ENCODE data around the gene RCSD1.
"Not testable (repeated sequence)": the region's sequence is repeated elsewhere in the genome, so short reads cannot be mapped to it uniquely, and the experiment has no call there.

RCSD1 gene

GRCh38 chr1:167716000-167716271 is 85.9 kb downstream of the RCSD1 start:
- Histone ChIP-seq H3K4me3 (ENCODE audit: insufficient read depth, low read length, poor library complexity, severe bottlenecking) (peak overlapping the region; percentile 71), H3K27ac (ENCODE audit: low read depth, low read length) (peak overlapping the region; percentile 57), H3K27me3 (ENCODE audit: low read length) (no peaks in the 10 kb centered on the region), H3F3A (ENCODE audit: insufficient read depth) (peaks cover 15% of the 10 kb centered on the region; the same call in 1 of the 2 replicates), H3K9ac (ENCODE audit: low read length) (peak overlapping the region; percentile 72), H4K20me1 (ENCODE audit: low read depth, low read length) (no peaks in the 10 kb centered on the region), H2AFZ (ENCODE audit: low read depth, low read length, severe bottlenecking) (peak overlapping the region; percentile 71), H3K79me2 (ENCODE audit: insufficient read depth, low read length) (no peaks in the 10 kb centered on the region), H3K4me2 (ENCODE audit: low read depth, low read length, poor library complexity, severe bottlenecking) (peak overlapping the region; percentile 98), H3K36me3 (ENCODE audit: low read length) (no peaks in the 10 kb centered on the region), H3K9me2 (replicated peaks; ENCODE audit: insufficient read depth, low read length) (no peaks in the 10 kb centered on the region), H3K9me3 (ENCODE audit: insufficient read depth, low read length) (no peaks in the 10 kb centered on the region)
- TF ChIP-seq EZH2phosphoT487 (conservative IDR thresholded peaks at IDR 0.05; ENCODE audit: low read length) (no peak), CTCF (IDR thresholded peaks at IDR 0.05; ENCODE audit: insufficient read depth, low read length, poor library complexity, severe bottlenecking) (no peak)

- H3K27ac ChIP-seq (ENCODE audit: low read depth, low read length), result no peak overlapping the region
These were observed 87.3 kb downstream of the RCSD1 start for GRCh38 chr1:167717351-167717750.

GRCh38 chr1:167718914-167719691 is 89.1 kb downstream of the RCSD1 start:
- Histone ChIP-seq H3K4me3 (ENCODE audit: insufficient read depth, low read length, poor library complexity, severe bottlenecking) (no peak overlapping the region), H3K9me3 (ENCODE audit: insufficient read depth, low read length) (no peaks in the 10 kb centered on the region), H3F3A (ENCODE audit: insufficient read depth) (peaks cover 13% of the 10 kb centered on the region; the same call in 1 of the 2 replicates), H3K4me2 (ENCODE audit: low read depth, low read length, poor library complexity, severe bottlenecking) (no peak overlapping the region), H3K9me2 (replicated peaks; ENCODE audit: insufficient read depth, low read length) (no peaks in the 10 kb centered on the region), H4K20me1 (ENCODE audit: low read depth, low read length) (no peaks in the 10 kb centered on the region), H3K79me2 (ENCODE audit: insufficient read depth, low read length) (no peaks in the 10 kb centered on the region), H3K9ac (ENCODE audit: low read length) (no peak overlapping the region), H3K27me3 (ENCODE audit: low read length) (no peaks in the 10 kb centered on the region), H2AFZ (ENCODE audit: low read depth, low read length, severe bottlenecking) (peak overlapping the region; percentile 3), H3K36me3 (ENCODE audit: low read length) (no peaks in the 10 kb centered on the region), H3K27ac (ENCODE audit: low read depth, low read length) (no peak overlapping the region)
- no peak for TF ChIP-seq EZH2phosphoT487 (conservative IDR thresholded peaks at IDR 0.05; ENCODE audit: low read length)
- TF ChIP-seq CTCF (IDR thresholded peaks at IDR 0.05; ENCODE audit: insufficient read depth, low read length, poor library complexity, severe bottlenecking), result no peak

More at GRCh38 chr1:167717351-167717750, 87.3 kb downstream of the RCSD1 start:
- no peaks in the 10 kb centered on the region for H4K20me1 ChIP-seq (ENCODE audit: low read depth, low read length)
- H3K9me3 ChIP-seq (ENCODE audit: insufficient read depth, low read length), result no peaks in the 10 kb centered on the region
- no peaks in the 10 kb centered on the region for H3K27me3 ChIP-seq (ENCODE audit: low read length)
- no peaks in the 10 kb centered on the region for H3K36me3 ChIP-seq (ENCODE audit: low read length)
- no peak overlapping the region for H3K4me2 ChIP-seq (ENCODE audit: low read depth, low read length, poor library complexity, severe bottlenecking)
- H3K9ac ChIP-seq (ENCODE audit: low read length), result no peak overlapping the region
- H3K9me2 ChIP-seq (replicated peaks; ENCODE audit: insufficient read depth, low read length), result no peaks in the 10 kb centered on the region
- H3F3A ChIP-seq (ENCODE audit: insufficient read depth), result peaks cover 13% of the 10 kb centered on the region; the same call in 1 of the 2 replicates
- no peak overlapping the region for H3K4me3 ChIP-seq (ENCODE audit: insufficient read depth, low read length, poor library complexity, severe bottlenecking)
- TF ChIP-seq CTCF (IDR thresholded peaks at IDR 0.05; ENCODE audit: insufficient read depth, low read length, poor library complexity, severe bottlenecking), result no peak
- TF ChIP-seq EZH2phosphoT487 (conservative IDR thresholded peaks at IDR 0.05; ENCODE audit: low read length), result no peak
- H2AFZ ChIP-seq (ENCODE audit: low read depth, low read length, severe bottlenecking), result no peak overlapping the region
- no peaks in the 10 kb centered on the region for H3K79me2 ChIP-seq (ENCODE audit: insufficient read depth, low read length)

- not testable (repeated sequence) for H3K4me2 ChIP-seq (ENCODE audit: low read depth, low read length, poor library complexity, severe bottlenecking); H3K9ac ChIP-seq (ENCODE audit: low read length); H4K20me1 ChIP-seq (ENCODE audit: low read depth, low read length); H3K79me2 ChIP-seq (ENCODE audit: insufficient read depth, low read length); H3K36me3 ChIP-seq (ENCODE audit: low read length); H3K9me3 ChIP-seq (ENCODE audit: insufficient read depth, low read length); H3K9me2 ChIP-seq (replicated peaks; ENCODE audit: insufficient read depth, low read length); H3K27ac ChIP-seq (ENCODE audit: low read depth, low read length); H3K27me3 ChIP-seq (ENCODE audit: low read length); H3K4me3 ChIP-seq (ENCODE audit: insufficient read depth, low read length, poor library complexity, severe bottlenecking)
- H3F3A ChIP-seq (ENCODE audit: insufficient read depth), result peaks cover 11% of the 10 kb centered on the region; the same call in 1 of the 2 replicates
- peak overlapping the region; percentile 3 for H2AFZ ChIP-seq (ENCODE audit: low read depth, low read length, severe bottlenecking)
These were observed 89.8 kb downstream of the RCSD1 start for GRCh38 chr1:167719715-167720421.
